ENCODE measurements around the gene KRTAP9-2. TPM values are rescaled to one million over a fixed set of nuclear protein-coding genes. Genes with fewer than 3 reads are reported as not detected.
"Not testable (repeated sequence)": the region's sequence is repeated elsewhere in the genome, so short reads cannot be mapped to it uniquely, and the experiment has no call there.

KRTAP9-2 gene
- total RNA-seq, 1 donor from 2014 or later = not detected

DNA sequence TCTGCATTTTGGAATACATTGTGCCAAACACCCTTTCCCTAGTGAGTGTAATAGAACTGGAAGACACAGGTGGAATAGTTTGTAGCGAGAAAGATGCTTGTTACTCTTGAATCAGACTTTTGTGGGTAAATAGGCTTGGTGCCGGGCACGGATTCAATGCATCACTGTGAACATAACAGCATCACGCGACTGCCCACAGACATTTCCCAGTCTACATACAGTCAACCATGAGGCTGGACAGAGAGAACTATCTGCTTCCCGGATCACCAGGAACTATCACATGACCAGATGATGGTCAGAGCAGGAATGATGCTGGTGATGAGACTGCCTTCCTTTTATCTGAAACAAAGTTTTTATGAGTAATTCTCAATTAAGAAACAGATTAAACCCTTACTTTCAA lies 397 bp upstream of the KRTAP9-2 start:
- Histone ChIP-seq H3K36me3 (no peaks in the 10 kb centered on the region), H3K4me1 (no peaks in the 10 kb centered on the region), H3K27ac (no peak overlapping the region), H3K9me3 (no peaks in the 10 kb centered on the region), H3K27me3 (no peaks in the 10 kb centered on the region), H3K4me3 (no peak overlapping the region)
- no peak for TF ChIP-seq POLR2AphosphoS5 (IDR thresholded peaks at IDR 0.05; ENCODE audit: insufficient read depth in 1 of 2, low read depth in 1 of 2)
- no peak for TF ChIP-seq POLR2A (IDR thresholded peaks at IDR 0.05)
- TF ChIP-seq, protein P1, sequence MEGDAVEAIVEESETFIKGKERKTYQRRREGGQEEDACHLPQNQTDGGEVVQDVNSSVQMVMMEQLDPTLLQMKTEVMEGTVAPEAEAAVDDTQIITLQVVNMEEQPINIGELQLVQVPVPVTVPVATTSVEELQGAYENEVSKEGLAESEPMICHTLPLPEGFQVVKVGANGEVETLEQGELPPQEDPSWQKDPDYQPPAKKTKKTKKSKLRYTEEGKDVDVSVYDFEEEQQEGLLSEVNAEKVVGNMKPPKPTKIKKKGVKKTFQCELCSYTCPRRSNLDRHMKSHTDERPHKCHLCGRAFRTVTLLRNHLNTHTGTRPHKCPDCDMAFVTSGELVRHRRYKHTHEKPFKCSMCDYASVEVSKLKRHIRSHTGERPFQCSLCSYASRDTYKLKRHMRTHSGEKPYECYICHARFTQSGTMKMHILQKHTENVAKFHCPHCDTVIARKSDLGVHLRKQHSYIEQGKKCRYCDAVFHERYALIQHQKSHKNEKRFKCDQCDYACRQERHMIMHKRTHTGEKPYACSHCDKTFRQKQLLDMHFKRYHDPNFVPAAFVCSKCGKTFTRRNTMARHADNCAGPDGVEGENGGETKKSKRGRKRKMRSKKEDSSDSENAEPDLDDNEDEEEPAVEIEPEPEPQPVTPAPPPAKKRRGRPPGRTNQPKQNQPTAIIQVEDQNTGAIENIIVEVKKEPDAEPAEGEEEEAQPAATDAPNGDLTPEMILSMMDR (IDR thresholded peaks at IDR 0.05) = no peak
- intact Hi-C loops (cut with DNase I) = no loop called here
- no peak for DNase-seq (ENCODE audit: extremely low spot score in 2 of 2)

DNA sequence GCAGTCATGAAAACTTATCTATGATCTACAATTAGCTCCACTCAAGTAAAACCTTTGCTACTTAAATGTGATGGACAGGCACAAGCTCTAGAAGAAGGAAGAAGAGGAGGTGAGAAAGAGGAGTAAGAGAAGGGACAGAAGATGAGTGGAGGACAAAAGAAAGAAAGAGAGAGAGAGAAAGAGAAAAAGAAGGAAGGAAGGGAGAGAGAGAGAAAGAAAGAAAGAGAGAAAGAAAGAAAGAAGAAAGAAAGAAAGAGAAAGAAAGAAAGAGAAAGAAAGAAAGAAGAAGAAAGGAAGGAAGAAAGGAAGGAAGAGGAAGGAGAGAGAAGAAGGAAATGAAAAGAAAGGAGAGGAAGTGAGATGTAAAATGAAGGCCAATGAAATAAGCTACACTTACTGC lies 3.6 kb downstream of the KRTAP9-2 start:
- no peak overlapping the region for H3K4me3 ChIP-seq
- no peak for DNase-seq (ENCODE audit: extremely low spot score in 2 of 2)
- no peaks in the 10 kb centered on the region for H3K9me3 ChIP-seq
- intact Hi-C loops (cut with DNase I) = no loop called here
- H3K27me3 ChIP-seq = no peaks in the 10 kb centered on the region
- TF ChIP-seq POLR2AphosphoS5 (IDR thresholded peaks at IDR 0.05; ENCODE audit: insufficient read depth in 1 of 2, low read depth in 1 of 2) = no peak
- H3K27ac ChIP-seq = no peak overlapping the region
- no peaks in the 10 kb centered on the region for H3K4me1 ChIP-seq
- no peaks in the 10 kb centered on the region for H3K36me3 ChIP-seq

- Histone ChIP-seq H3K4me3 (no peak overlapping the region), H3K9me3 (no peaks in the 10 kb centered on the region), H3K27ac (no peak overlapping the region), H3K4me1 (no peaks in the 10 kb centered on the region), H3K27me3 (no peaks in the 10 kb centered on the region), H3K36me3 (no peaks in the 10 kb centered on the region)
- intact Hi-C loops (cut with DNase I) = no loop called here
- TF ChIP-seq, protein P1 (IDR thresholded peaks at IDR 0.05) = no peak
- no peak for TF ChIP-seq POLR2A (IDR thresholded peaks at IDR 0.05)
- TF ChIP-seq POLR2AphosphoS5 (IDR thresholded peaks at IDR 0.05; ENCODE audit: insufficient read depth in 1 of 2, low read depth in 1 of 2) = no peak
- no peak for DNase-seq (ENCODE audit: extremely low spot score in 2 of 2)
Observed at GRCh38 chr17:41231731-41232130, 5.3 kb downstream of the KRTAP9-2 start.

DNA sequence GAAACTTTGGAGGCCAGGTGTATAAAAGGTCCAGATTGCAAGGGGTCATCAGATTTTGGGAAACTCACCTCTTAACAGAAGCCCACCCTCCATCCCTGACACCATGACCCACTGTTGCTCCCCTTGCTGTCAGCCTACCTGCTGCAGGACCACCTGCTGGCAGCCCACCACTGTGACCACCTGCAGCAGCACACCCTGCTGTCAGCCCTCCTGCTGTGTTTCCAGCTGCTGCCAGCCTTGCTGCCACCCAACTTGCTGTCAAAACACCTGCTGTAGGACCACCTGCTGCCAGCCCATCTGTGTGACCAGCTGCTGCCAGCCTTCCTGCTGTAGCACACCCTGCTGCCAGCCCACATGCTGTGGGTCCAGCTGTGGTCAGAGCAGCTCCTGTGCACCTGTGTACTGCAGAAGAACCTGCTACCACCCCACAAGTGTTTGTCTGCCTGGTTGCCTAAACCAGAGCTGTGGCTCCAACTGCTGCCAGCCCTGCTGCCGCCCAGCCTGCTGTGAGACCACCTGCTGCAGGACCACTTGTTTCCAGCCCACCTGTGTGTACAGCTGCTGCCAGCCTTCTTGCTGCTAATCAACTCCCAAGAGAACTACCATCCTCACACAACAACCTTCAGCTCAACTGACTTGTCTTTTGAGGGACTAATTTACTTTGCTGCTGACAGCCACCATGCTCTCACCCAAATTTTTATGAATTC lies 6.1 kb downstream of the KRTAP9-2 start, which contains the start of gene KRTAP9-3:
TSS of gene KRTAP9-3 (plus strand) at position 51 of the 707 bp plus-strand sequence. CDS start at position 104, 53 bp downstream.
- H3K27ac ChIP-seq; H3K27me3 ChIP-seq; H3K4me1 ChIP-seq; intact Hi-C loops (cut with DNase I); H3K9me3 ChIP-seq; H3K36me3 ChIP-seq; H3K4me3 ChIP-seq; DNase-seq (ENCODE audit: extremely low spot score in 2 of 2): not testable (repeated sequence)

- H3K9me3 ChIP-seq; H3K27ac ChIP-seq; DNase-seq (ENCODE audit: extremely low spot score in 2 of 2); H3K27me3 ChIP-seq; H3K36me3 ChIP-seq; H3K4me3 ChIP-seq; H3K4me1 ChIP-seq; intact Hi-C loops (cut with DNase I): not testable (repeated sequence)
Observed at GRCh38 chr17:41237116-41237515, 10.7 kb downstream of the KRTAP9-2 start.

GRCh38 chr17:41237949-41238437 lies 11.5 kb downstream of the KRTAP9-2 start, which contains the start of gene KRTAP9-8:
KRTAP9-8 (plus strand) TSS chr17:41237999; CDS start chr17:41238052, 53 bp downstream.
- H3K36me3 ChIP-seq; H3K27me3 ChIP-seq; H3K9me3 ChIP-seq; H3K27ac ChIP-seq; H3K4me1 ChIP-seq; intact Hi-C loops (cut with DNase I); H3K4me3 ChIP-seq; DNase-seq (ENCODE audit: extremely low spot score in 2 of 2): not testable (repeated sequence)

GRCh38 chr17:41246995-41247787 lies 20.7 kb downstream of the KRTAP9-2 start:
- H3K36me3 ChIP-seq; H3K27me3 ChIP-seq; H3K4me3 ChIP-seq; H3K9me3 ChIP-seq; H3K27ac ChIP-seq; DNase-seq (ENCODE audit: extremely low spot score in 2 of 2); intact Hi-C loops (cut with DNase I); H3K4me1 ChIP-seq: not testable (repeated sequence)

DNA sequence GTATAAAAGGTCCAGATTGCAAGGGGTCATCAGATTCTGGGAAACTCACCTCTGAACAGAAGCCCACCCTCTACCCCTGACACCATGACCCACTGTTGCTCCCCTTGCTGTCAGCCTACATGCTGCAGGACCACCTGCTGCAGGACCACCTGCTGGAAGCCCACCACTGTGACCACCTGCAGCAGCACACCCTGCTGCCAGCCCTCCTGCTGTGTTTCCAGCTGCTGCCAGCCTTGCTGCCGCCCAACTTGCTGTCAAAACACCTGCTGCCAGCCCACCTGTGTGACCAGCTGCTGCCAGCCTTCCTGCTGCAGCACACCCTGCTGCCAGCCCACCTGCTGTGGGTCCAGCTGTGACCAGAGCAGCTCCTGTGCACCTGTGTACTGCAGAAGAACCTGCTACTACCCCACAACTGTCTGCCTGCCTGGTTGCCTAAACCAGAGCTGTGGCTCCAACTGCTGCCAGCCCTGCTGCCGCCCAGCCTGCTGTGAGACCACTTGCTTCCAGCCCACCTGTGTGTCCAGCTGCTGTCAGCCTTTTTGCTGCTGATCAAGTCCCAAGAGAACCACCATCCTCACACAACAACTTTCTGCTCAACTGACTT lies 23.3 kb downstream of the KRTAP9-2 start, which contains the start of gene KRTAP9-4:
TSS of gene KRTAP9-4 (plus strand) at position 51 of the 604 bp plus-strand sequence. CDS start at position 85, 34 bp downstream.
- H3K27ac ChIP-seq; H3K4me3 ChIP-seq; H3K36me3 ChIP-seq; H3K27me3 ChIP-seq; intact Hi-C loops (cut with DNase I); H3K4me1 ChIP-seq; H3K9me3 ChIP-seq; DNase-seq (ENCODE audit: extremely low spot score in 2 of 2): not testable (repeated sequence)

Measured in vagina (tissue), 2 donors.